Trophoblast cell (in vitro differentiated cells and primary cell): ENCODE data around the gene FAM83C.
A peak's percentile ranks its signal among the peaks of the same experiment; 100 is the strongest.
"Not testable (repeated sequence)": the region's sequence is repeated elsewhere in the genome, so short reads cannot be mapped to it uniquely, and the experiment has no call there.

Experiments
- DNase-seq, 2 donors: peaks; one replicate each; pipeline ENCODE4 v3.0.0-alpha.2; 2016
- H2AFZ ChIP-seq: 2 replicates; pipeline ENCODE4 v1.6.1; 2013; ENCODE audit warnings: low read length, moderate library complexity, mild to moderate bottlenecking; ENCODE audit not compliant: insufficient read depth, poor library complexity
- H2AK5ac ChIP-seq: 2 replicates; pipeline ENCODE4 v1.6.1; 2013; ENCODE audit warnings: mild to moderate bottlenecking, low read length
- H2BK120ac ChIP-seq: 2 replicates; pipeline ENCODE4 v1.6.1; 2013; ENCODE audit warnings: low read length, mild to moderate bottlenecking, moderate library complexity; ENCODE audit not compliant: insufficient read depth, poor library complexity
- H2BK12ac ChIP-seq: 2 replicates; pipeline ENCODE4 v1.6.1; 2013; ENCODE audit warnings: mild to moderate bottlenecking, low read length, moderate library complexity
- H2BK5ac ChIP-seq: 2 replicates; pipeline ENCODE4 v1.6.1; 2013; ENCODE audit warnings: low read length, low read depth, moderate library complexity, mild to moderate bottlenecking; ENCODE audit not compliant: poor library complexity
- H3K14ac ChIP-seq: 2 replicates; pipeline ENCODE4 v1.6.1; 2013; ENCODE audit warnings: mild to moderate bottlenecking, low read length
- H3K18ac ChIP-seq: 2 replicates; pipeline ENCODE4 v1.6.1; 2013; ENCODE audit warnings: mild to moderate bottlenecking, low read length
- H3K23ac ChIP-seq: 2 replicates; pipeline ENCODE4 v1.6.1; 2013; ENCODE audit warnings: low read length
- H3K27ac ChIP-seq: 2 replicates; pipeline ENCODE4 v1.5.1; 2013; ENCODE audit warnings: low read depth, mild to moderate bottlenecking, inconsistent platforms, low read length, moderate library complexity
- H3K27me3 ChIP-seq: 2 replicates; pipeline ENCODE4 v1.6.1; 2013; ENCODE audit warnings: inconsistent platforms, mild to moderate bottlenecking, low read length, moderate library complexity; ENCODE audit not compliant: insufficient read depth
- H3K36me3 ChIP-seq, 2 experiments: 1 replicate in 1 of 2; 2 replicates in 1 of 2; pipeline ENCODE4 v1.6.1; 2013; ENCODE audit warnings: low read length in 2 of 2, mild to moderate bottlenecking in 2 of 2, moderate library complexity in 1 of 2; ENCODE audit not compliant: insufficient read depth in 2 of 2, control insufficient read depth in 1 of 2
- H3K4ac ChIP-seq: 2 replicates; pipeline ENCODE4 v1.6.1; 2013; ENCODE audit warnings: low read depth, mild to moderate bottlenecking, low read length, moderate library complexity
- H3K4me1 ChIP-seq, 2 experiments: 1 replicate in 1 of 2; 2 replicates in 1 of 2; pipeline ENCODE4 v1.6.1; 2013; ENCODE audit warnings: low read length in 2 of 2, mild to moderate bottlenecking in 2 of 2, moderate library complexity in 1 of 2; ENCODE audit not compliant: insufficient read depth in 2 of 2, control insufficient read depth in 1 of 2
- H3K4me2 ChIP-seq: 2 replicates; pipeline ENCODE4 v1.6.1; 2013; ENCODE audit warnings: inconsistent platforms, mild to moderate bottlenecking, low read length, moderate library complexity
- H3K4me3 ChIP-seq: 2 replicates; pipeline ENCODE4 v1.5.1; 2013; ENCODE audit warnings: mild to moderate bottlenecking, low read depth, low read length, inconsistent platforms
- H3K79me1 ChIP-seq: one replicate; pipeline ENCODE4 v1.6.1; 2013; ENCODE audit warnings: low read length
- H3K79me2 ChIP-seq: 2 replicates; pipeline ENCODE4 v1.6.1; 2013; ENCODE audit warnings: low read length, mild to moderate bottlenecking; ENCODE audit not compliant: control insufficient read depth, insufficient read depth, poor library complexity
- H3K9ac ChIP-seq: 2 replicates; pipeline ENCODE4 v1.6.1; 2013; ENCODE audit warnings: mild to moderate bottlenecking, low read length
- H3K9me3 ChIP-seq: 2 replicates; pipeline ENCODE4 v1.6.1; 2013; ENCODE audit warnings: low read depth, mild to moderate bottlenecking, control low read depth, inconsistent platforms, low read length; ENCODE audit not compliant: insufficient read depth
- H4K12ac ChIP-seq: 2 replicates; pipeline ENCODE4 v1.6.1; 2013; ENCODE audit warnings: low read depth, mild to moderate bottlenecking, low read length, moderate library complexity
- H4K8ac ChIP-seq: 2 replicates; pipeline ENCODE4 v1.6.1; 2013; ENCODE audit warnings: low read depth, mild to moderate bottlenecking, low read length, moderate library complexity
- H4K91ac ChIP-seq: one replicate; pipeline ENCODE4 v1.6.1; 2013; ENCODE audit warnings: low read depth, mild to moderate bottlenecking, low read length, moderate library complexity
- WGBS: extraction: QIAGEN DNeasy Blood & Tissue Kit; methylation state at CpG from one replicate; pipeline ENCODE4 v1.1.7; 2013; ENCODE audit warnings: missing lambda C conversion rate; ENCODE audit not compliant: insufficient read length, insufficient coverage; ENCODE audit errors: extremely low coverage; 5-methylcytosine and 5-hydroxymethylcytosine counted together

Gene FAM83C

DNA sequence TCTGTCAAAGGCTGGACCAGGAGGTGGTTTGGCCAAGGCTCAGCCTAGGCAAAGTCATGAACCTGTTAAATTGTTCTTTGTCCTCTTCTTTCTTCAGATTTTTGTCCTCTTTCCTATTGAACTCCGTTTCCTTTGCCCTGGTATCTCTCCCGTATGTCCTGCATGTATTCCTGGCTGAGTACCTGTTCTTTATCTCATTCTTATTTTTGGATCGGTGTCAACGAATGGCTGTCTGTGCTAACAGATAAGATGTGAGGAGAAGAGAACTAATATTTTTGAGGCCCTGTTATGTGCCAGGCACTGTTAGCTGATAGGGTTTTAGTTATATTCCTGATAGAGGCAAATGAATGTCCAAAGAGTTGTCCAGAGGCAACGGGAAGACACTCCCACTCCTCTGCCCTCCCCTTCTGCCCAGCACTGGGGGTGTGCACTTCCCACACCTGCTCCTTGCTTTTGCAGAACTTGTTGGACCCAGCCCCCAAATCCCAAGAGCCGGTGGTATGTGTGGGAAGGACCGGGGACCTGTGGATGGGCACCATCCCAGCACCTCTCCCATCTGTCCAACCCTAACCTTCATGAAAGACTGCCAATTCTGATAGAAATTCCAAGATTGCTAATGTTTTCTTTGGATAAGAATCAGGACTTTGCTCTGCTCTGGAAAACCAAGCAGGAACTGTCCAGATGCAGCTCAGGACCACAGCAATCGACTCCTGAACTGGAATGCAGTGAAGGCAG is 34.9 kb downstream of the FAM83C start:
- H3K79me2 ChIP-seq = peaks cover 10% of the 10 kb centered on the region
- peak in 1 of 2 donors; percentile 59 for DNase-seq
- H3K36me3 ChIP-seq = no peaks in the 10 kb centered on the region
- no CpG with 5 or more reads among the region's 8 CpGs for WGBS
- no peak overlapping the region for H2BK12ac ChIP-seq
- H3K79me1 ChIP-seq = peaks cover 25% of the 10 kb centered on the region
- no peak overlapping the region for H3K14ac ChIP-seq
- H3K27me3 ChIP-seq = no peaks in the 10 kb centered on the region
- H3K23ac ChIP-seq = no peak overlapping the region
- H4K12ac ChIP-seq = no peak overlapping the region
- no peak overlapping the region for H3K4me3 ChIP-seq
- no peak overlapping the region for H2AK5ac ChIP-seq
- H3K4me1 ChIP-seq = peaks cover 22 to 27% of the 10 kb centered on the region in 2 experiments
- no peaks in the 10 kb centered on the region for H3K9me3 ChIP-seq
- no peak overlapping the region for H3K4me2 ChIP-seq
- H4K8ac ChIP-seq = no peak overlapping the region
- H2AFZ ChIP-seq = no peak overlapping the region
- no peak overlapping the region for H4K91ac ChIP-seq
- no peak overlapping the region for H3K9ac ChIP-seq
- H3K27ac ChIP-seq = no peak overlapping the region
- H3K4ac ChIP-seq = no peak overlapping the region
- no peak overlapping the region for H3K18ac ChIP-seq
- no peak overlapping the region for H2BK120ac ChIP-seq
- H2BK5ac ChIP-seq = no peak overlapping the region

GRCh38 chr20:35254448-35254999 is 37.7 kb downstream of the FAM83C start:
- Histone ChIP-seq H2BK5ac (no peak overlapping the region), H3K18ac (no peak overlapping the region), H3K9ac (no peak overlapping the region)

DNA sequence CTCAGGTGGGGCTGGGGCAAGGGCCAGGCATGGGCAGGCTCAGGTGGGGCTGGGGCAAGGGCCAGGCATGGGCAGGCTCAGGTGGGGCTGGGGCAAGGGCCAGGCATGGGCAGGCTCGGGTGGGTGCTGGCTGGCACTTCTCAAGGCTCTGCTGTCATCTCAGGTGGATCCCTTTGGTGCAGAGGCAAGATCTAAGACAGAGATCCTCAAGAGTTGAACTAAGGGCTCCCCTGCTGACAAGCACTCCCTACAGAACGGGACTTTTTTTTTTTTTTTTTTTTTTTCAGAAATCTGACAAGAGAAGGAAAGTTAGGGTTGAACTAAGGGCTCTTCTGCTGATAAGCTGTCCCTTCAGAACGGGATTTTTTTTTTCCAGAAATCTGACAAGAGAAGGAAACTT is 39.2 kb downstream of the FAM83C start:
- Histone ChIP-seq H2BK12ac (no peak overlapping the region), H3K4me3 (no peak overlapping the region), H3K18ac (no peak overlapping the region), H3K36me3 (no peaks in the 10 kb centered on the region), H2AFZ (no peak overlapping the region), H3K79me1 (no peaks in the 10 kb centered on the region), H3K9ac (no peak overlapping the region), H3K4ac (no peak overlapping the region), H2BK5ac (no peak overlapping the region), H3K4me1 (peaks cover 0 to 3% of the 10 kb centered on the region in 2 experiments), H3K4me2 (no peak overlapping the region), H2AK5ac (no peak overlapping the region), H2BK120ac (no peak overlapping the region), H4K12ac (no peak overlapping the region), H3K27me3 (no peaks in the 10 kb centered on the region), H3K14ac (no peak overlapping the region), H3K9me3 (peaks cover 3% of the 10 kb centered on the region), H3K27ac (no peak overlapping the region), H3K23ac (no peak overlapping the region), H4K8ac (no peak overlapping the region), H4K91ac (no peak overlapping the region), H3K79me2 (no peaks in the 10 kb centered on the region)
- WGBS = no CpG with 5 or more reads among the region's 3 CpGs
- no peak for DNase-seq

More at GRCh38 chr20:35254448-35254999, 37.7 kb downstream of the FAM83C start:
- H2AFZ ChIP-seq = no peak overlapping the region
- no peaks in the 10 kb centered on the region for H3K79me2 ChIP-seq
- no peak for DNase-seq
- H3K27me3 ChIP-seq = no peaks in the 10 kb centered on the region
- H4K12ac ChIP-seq = no peak overlapping the region
- no peak overlapping the region for H3K4me2 ChIP-seq
- H3K4me1 ChIP-seq = peaks cover 0 to 3% of the 10 kb centered on the region in 2 experiments
- no peaks in the 10 kb centered on the region for H3K79me1 ChIP-seq
- H3K14ac ChIP-seq = no peak overlapping the region
- no peak overlapping the region for H2BK12ac ChIP-seq
- no CpG with 5 or more reads among the region's 12 CpGs for whole genome bisulfite sequencing
- no peak overlapping the region for H4K8ac ChIP-seq
- H2AK5ac ChIP-seq = no peak overlapping the region
- H3K4me3 ChIP-seq = no peak overlapping the region
- H2BK120ac ChIP-seq = no peak overlapping the region
- no peaks in the 10 kb centered on the region for H3K36me3 ChIP-seq
- peaks cover 3% of the 10 kb centered on the region for H3K9me3 ChIP-seq
- no peak overlapping the region for H3K27ac ChIP-seq
- no peak overlapping the region for H4K91ac ChIP-seq
- no peak overlapping the region for H3K23ac ChIP-seq
- H3K4ac ChIP-seq = no peak overlapping the region

DNA sequence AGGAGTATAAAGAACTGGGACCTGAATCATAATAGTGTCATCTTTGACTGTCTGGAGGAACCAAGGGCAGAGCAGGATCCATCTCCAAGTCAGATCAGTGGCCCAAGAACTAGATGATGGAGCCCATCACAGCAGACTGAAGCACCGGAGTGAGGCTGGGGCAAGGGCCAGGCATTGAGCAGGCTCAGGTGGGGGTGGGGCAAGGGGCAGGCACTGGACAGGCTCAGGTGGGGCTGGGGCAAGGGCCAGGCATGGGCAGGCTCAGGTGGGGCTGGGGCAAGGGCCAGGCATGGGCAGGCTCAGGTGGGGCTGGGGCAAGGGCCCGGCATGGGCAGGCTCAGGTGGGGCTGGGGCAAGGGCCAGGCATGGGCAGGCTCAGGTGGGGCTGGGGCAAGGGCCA is 39.6 kb downstream of the FAM83C start:
- H3K4ac ChIP-seq, H3K27ac ChIP-seq, H3K23ac ChIP-seq, H2BK5ac ChIP-seq, H3K14ac ChIP-seq, H2AK5ac ChIP-seq, H4K8ac ChIP-seq, H2BK120ac ChIP-seq, H3K9ac ChIP-seq, H3K4me3 ChIP-seq, H3K18ac ChIP-seq, DNase-seq, H4K12ac ChIP-seq, H2BK12ac ChIP-seq, H4K91ac ChIP-seq, H3K9me3 ChIP-seq, H3K27me3 ChIP-seq, H3K4me2 ChIP-seq, H2AFZ ChIP-seq, H3K79me2 ChIP-seq, H3K4me1 ChIP-seq, H3K79me1 ChIP-seq, H3K36me3 ChIP-seq: not testable (repeated sequence)
- no CpG with 5 or more reads among the region's 2 CpGs for WGBS
